K562 (cell line): Measurements from ENCODE around the gene TOM1L2.
"Not testable (repeated sequence)": the region's sequence is repeated elsewhere in the genome, so short reads cannot be mapped to it uniquely, and the experiment has no call there.

Experiments used
- BHLHE40 ChIP-seq: IDR thresholded peaks from 2 replicates; pipeline ENCODE4 v1.6.1; 2011; ENCODE audit warnings: low read length, improper control_type of control experiment
- CCAR2 ChIP-seq: fragments of 200-400 bp; formaldehyde crosslinking; IDR thresholded peaks from 2 replicates; pipeline ENCODE4 v1.6.1; 2017; ENCODE audit warnings: mild to moderate bottlenecking, low read depth, low read length
- EP300 ChIP-seq: IDR thresholded peaks from 2 replicates; pipeline ENCODE4 v1.6.1; 2012; ENCODE audit warnings: low read length, improper control_type of control experiment
- HNRNPH1 ChIP-seq: fragments of 200-400 bp; formaldehyde crosslinking; optimal IDR thresholded peaks from 2 replicates; pipeline ENCODE3; 2017; ENCODE audit warnings: low read depth, mild to moderate bottlenecking, low read length, moderate library complexity
- HNRNPL ChIP-seq: fragments of 200-400 bp; formaldehyde crosslinking; IDR thresholded peaks from 2 replicates; pipeline ENCODE4 v1.6.1; 2017; ENCODE audit warnings: low read depth, mild to moderate bottlenecking, low read length
- KLF10 ChIP-seq: fragments of 250-450 bp; sonication (Bioruptor Pico); IDR thresholded peaks from 2 replicates; pipeline ENCODE4 v1.6.1; 2021; ENCODE audit warnings: matching md5 sums
- RAD21 ChIP-seq, 2 experiments: fragments of 250-450 bp in 1 of 2; fragments of 450-650 bp in 1 of 2; sonication (Bioruptor Pico) in 1 of 2; formaldehyde crosslinking in 1 of 2; IDR thresholded peaks in 1 of 2; conservative IDR thresholded peaks in 1 of 2; 2 replicates each; pipeline versions ENCODE4 v1.4.0 to v1.8.0; 2020 to 2022; ENCODE audit warnings: mild to moderate bottlenecking in 2 of 2, moderate library complexity in 1 of 2
- SMC3 ChIP-seq: conservative IDR thresholded peaks from 2 replicates; pipeline ENCODE4 v1.6.1; 2011; ENCODE audit warnings: low read depth, low read length, improper control_type of control experiment; ENCODE audit not compliant: insufficient read depth
- YY1 ChIP-seq, 3 experiments: IDR thresholded peaks; 2 replicates each; pipeline ENCODE4 v1.6.1; 2011; ENCODE audit warnings: low read length in 2 of 3, mild to moderate bottlenecking in 2 of 3, moderate library complexity in 2 of 3, borderline replicate concordance in 1 of 3, control low read depth in 1 of 3, low read depth in 1 of 3; ENCODE audit not compliant: insufficient read depth in 3 of 3, insufficient replicate concordance in 2 of 3, control insufficient read depth in 1 of 3, insufficient read length in 1 of 3; ENCODE audit errors: extremely low read depth in 1 of 3
- TF ChIP-seq, protein P1 (sequence below): fragments of 250-450 bp; sonication (Bioruptor Pico); IDR thresholded peaks from 2 replicates; pipeline ENCODE4 v1.8.0; 2022; ENCODE audit warnings: moderate library complexity, mild to moderate bottlenecking, inconsistent platforms

DNA sequence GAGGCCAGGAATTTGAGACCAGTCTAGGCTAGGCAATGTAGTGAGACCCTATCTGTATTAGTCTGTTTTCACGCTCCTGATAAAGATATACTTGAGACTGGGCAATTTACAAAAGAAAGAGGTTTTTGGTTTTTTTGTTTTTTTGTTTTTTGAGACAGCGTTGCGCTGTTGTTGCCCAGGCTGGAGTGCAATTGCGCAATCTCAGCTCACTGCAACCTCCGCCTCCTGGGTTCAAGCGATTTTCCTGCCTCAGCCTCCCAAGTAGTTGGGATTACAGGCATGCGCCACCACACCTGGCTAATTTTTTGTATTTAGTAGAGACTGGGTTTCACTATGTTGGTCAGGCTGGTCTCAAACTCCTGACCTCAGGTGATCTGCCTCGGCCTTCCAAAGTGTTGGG is 23.7 kb upstream of the TOM1L2 start:
- not testable (repeated sequence) for TF ChIP-seq SMC3; EP300; CCAR2; HNRNPH1; BHLHE40; KLF10 (CRISPR knock-in tag); HNRNPL; RAD21 (CRISPR knock-in tag; conservative IDR thresholded peaks at IDR 0.05 in 1 of 2, IDR thresholded peaks at IDR 0.05 in 1 of 2); YY1 (IDR thresholded peaks at IDR 0.05; ENCODE audit: borderline replicate concordance in 1 of 3, control insufficient read depth in 1 of 3, extremely low read depth in 1 of 3, insufficient read depth in 3 of 3, insufficient read length in 1 of 3, insufficient replicate concordance in 2 of 3, low read depth in 1 of 3, low read length in 2 of 3)
- TF ChIP-seq, protein P1, sequence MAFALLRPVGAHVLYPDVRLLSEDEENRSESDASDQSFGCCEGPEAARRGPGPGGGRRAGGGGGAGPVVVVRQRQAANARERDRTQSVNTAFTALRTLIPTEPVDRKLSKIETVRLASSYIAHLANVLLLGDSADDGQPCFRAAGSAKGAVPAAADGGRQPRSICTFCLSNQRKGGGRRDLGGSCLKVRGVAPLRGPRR, result not testable (repeated sequence)
